Upper lobe of left lung (tissue), 6 donors: ENCODE data around the gene NHLRC3. TPM values are rescaled to one million over a fixed set of nuclear protein-coding genes. Genes with fewer than 3 reads are reported as not detected.
"Not testable (repeated sequence)": the region's sequence is repeated elsewhere in the genome, so short reads cannot be mapped to it uniquely, and the experiment has no call there.

Experiments
- ATAC-seq, 2 donors: fragments of 200-7000 bp; cut with Tn5 transposase; one replicate each; pipeline ENCODE4 v1.9.1; 2022; ENCODE audit warnings: mild to moderate bottlenecking in 2 of 2, moderate library complexity in 2 of 2; ENCODE audit not compliant: low FRiP score in 2 of 2
- DNase-seq, 2 donors: peaks; one replicate each; pipeline ENCODE4 v3.0.0-alpha.2; 2019 to 2020
- H3K27ac ChIP-seq, 4 donors: fragments of 200-600 bp; sonication (generic); one replicate each; pipeline ENCODE4 v1.5.1; 2016 to 2019
- H3K27me3 ChIP-seq, 4 donors: fragments of 200-600 bp; sonication (generic); one replicate each; pipeline ENCODE4 v1.5.1; 2017 to 2019
- H3K36me3 ChIP-seq, 4 donors: fragments of 200-600 bp; sonication (generic); one replicate each; pipeline ENCODE4 v1.5.1; 2016 to 2019
- H3K4me1 ChIP-seq, 4 donors: fragments of 200-600 bp; sonication (generic); one replicate each; pipeline ENCODE4 v1.5.1; 2018 to 2019
- H3K4me3 ChIP-seq, 4 donors: fragments of 200-600 bp; sonication (generic); one replicate each; pipeline ENCODE4 v1.5.1; 2017 to 2019; ENCODE audit warnings: mild to moderate bottlenecking in 2 of 4, moderate library complexity in 1 of 4
- H3K9me3 ChIP-seq, 4 donors: fragments of 200-600 bp; sonication (generic); one replicate each; pipeline ENCODE4 v1.5.1; 2018 to 2019
- EP300 ChIP-seq, 4 donors: sonication (generic); formaldehyde crosslinking; IDR thresholded peaks; one replicate each; pipeline ENCODE4 v1.5.1; 2017; ENCODE audit warnings: antibody characterized with exemption in 4 of 4, control low read depth in 2 of 4
- POLR2A ChIP-seq, 4 donors: fragments of 450-650 bp; IDR thresholded peaks; one replicate each; pipeline ENCODE4 v1.5.1; 2016 to 2017; ENCODE audit warnings: antibody characterized with exemption in 4 of 4, mild to moderate bottlenecking in 2 of 4
- POLR2AphosphoS5 ChIP-seq, 2 donors: sonication (generic); formaldehyde crosslinking; IDR thresholded peaks; one replicate each; pipeline ENCODE4 v1.5.1; 2017; ENCODE audit warnings: antibody characterized with exemption in 2 of 2
- WGBS, 2 donors: methylation state at CpG; one replicate each; pipeline ENCODE4 v1.1.5; 2017 to 2018; 5-methylcytosine and 5-hydroxymethylcytosine counted together
- total RNA-seq, 6 donors: library from RNA; depleted of rRNA in 4 of 6; stranded (reverse); fragments of >200 nt in 4 of 6; gene quantifications; one replicate each; pipeline versions ENCODE4 v1.1.0 to v1.2.1, GENCODE V29; 2016 to 2021
- TF ChIP-seq, protein P1 (sequence below), 6 experiments: fragments of 450-650 bp in 4 of 6; fragments of 200-600 bp in 2 of 6; sonication (generic) in 2 of 6; IDR thresholded peaks; one replicate each; pipeline ENCODE4 v1.5.1; 2016 to 2019; ENCODE audit warnings: antibody characterized with exemption in 6 of 6
- donor health status: DM: no; HTN: no; CAD: no; lungs with moderate emphysema.
- donor health status: DM: no; HTN: yes; CAD: no; lungs with severe emphysema.

The NHLRC3 gene
- total RNA-seq, 6 donors from 2014 or later = 19.5 to 35.6 (median 30.1) TPM

DNA sequence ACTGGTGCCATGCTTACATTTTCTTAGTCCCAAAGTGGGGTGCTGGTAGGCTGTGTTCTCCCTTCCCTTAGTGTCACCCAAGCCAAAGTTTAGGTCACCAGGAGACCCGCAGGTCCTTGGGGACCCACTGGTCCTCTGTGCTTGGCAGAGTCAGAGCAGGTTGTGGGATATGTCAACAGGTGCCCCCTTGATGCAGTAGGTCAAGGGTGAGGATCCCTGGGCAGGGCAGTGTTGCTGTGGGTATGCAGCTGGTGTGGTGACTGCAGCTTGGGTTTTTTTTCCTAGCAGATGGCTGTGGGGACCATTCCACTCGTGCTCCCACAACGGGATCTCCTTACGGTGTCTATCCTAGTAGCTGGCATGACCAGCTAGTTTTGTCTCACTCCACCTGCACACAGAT, 23.7 kb downstream of the NHLRC3 start:
- no peaks in the 10 kb centered on the region for H3K27me3 ChIP-seq
- ATAC-seq (no peak), DNase-seq (no peak)
- H3K9me3 ChIP-seq = no peaks in the 10 kb centered on the region
- no peaks in the 10 kb centered on the region for H3K36me3 ChIP-seq
- TF ChIP-seq POLR2A (IDR thresholded peaks at IDR 0.05) = no peak
- H3K27ac ChIP-seq = no peak overlapping the region
- 88 to 100% methylated on average over 3 to 4 of the region's 4 CpGs for WGBS, 2 donors
- H3K4me1 ChIP-seq = no peaks in the 10 kb centered on the region
- H3K4me3 ChIP-seq = no peak overlapping the region

DNA sequence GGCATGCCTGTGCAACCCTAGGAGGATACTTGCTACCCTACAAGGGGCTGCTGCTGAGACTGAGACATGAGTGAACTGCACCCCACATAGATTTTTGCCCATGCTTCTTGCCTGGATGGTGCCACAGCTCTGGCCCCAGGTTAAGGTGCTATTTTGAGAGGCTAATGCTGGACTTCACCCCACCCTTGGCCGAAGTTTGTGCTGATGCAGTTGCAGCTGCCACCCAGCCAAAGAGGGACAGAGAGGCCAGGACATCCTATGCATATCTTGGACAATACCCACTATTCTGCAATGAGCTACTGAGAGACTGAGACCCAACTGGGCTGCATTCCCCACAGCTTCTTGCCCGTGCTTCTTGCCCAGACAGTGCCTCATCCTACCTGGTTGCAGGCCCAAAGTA, 34.6 kb downstream of the NHLRC3 start:
- Histone ChIP-seq H3K27me3 (no peaks in the 10 kb centered on the region), H3K36me3 (no peaks in the 10 kb centered on the region), H3K4me1 (no peaks in the 10 kb centered on the region), H3K9me3 (no peaks in the 10 kb centered on the region), H3K27ac (no peak overlapping the region), H3K4me3 (no peak overlapping the region)
- TF ChIP-seq POLR2A (IDR thresholded peaks at IDR 0.05) = no peak
- TF ChIP-seq POLR2AphosphoS5 (IDR thresholded peaks at IDR 0.05) = no peak
- TF ChIP-seq, protein P1, sequence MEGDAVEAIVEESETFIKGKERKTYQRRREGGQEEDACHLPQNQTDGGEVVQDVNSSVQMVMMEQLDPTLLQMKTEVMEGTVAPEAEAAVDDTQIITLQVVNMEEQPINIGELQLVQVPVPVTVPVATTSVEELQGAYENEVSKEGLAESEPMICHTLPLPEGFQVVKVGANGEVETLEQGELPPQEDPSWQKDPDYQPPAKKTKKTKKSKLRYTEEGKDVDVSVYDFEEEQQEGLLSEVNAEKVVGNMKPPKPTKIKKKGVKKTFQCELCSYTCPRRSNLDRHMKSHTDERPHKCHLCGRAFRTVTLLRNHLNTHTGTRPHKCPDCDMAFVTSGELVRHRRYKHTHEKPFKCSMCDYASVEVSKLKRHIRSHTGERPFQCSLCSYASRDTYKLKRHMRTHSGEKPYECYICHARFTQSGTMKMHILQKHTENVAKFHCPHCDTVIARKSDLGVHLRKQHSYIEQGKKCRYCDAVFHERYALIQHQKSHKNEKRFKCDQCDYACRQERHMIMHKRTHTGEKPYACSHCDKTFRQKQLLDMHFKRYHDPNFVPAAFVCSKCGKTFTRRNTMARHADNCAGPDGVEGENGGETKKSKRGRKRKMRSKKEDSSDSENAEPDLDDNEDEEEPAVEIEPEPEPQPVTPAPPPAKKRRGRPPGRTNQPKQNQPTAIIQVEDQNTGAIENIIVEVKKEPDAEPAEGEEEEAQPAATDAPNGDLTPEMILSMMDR (IDR thresholded peaks at IDR 0.05) = no peak
- no peak for TF ChIP-seq EP300 (IDR thresholded peaks at IDR 0.05)
- WGBS, 2 donors = 57 to 74% methylated on average over 1 to 2 of the region's 2 CpGs
- no peak for DNase-seq
- no peak for ATAC-seq

DNA sequence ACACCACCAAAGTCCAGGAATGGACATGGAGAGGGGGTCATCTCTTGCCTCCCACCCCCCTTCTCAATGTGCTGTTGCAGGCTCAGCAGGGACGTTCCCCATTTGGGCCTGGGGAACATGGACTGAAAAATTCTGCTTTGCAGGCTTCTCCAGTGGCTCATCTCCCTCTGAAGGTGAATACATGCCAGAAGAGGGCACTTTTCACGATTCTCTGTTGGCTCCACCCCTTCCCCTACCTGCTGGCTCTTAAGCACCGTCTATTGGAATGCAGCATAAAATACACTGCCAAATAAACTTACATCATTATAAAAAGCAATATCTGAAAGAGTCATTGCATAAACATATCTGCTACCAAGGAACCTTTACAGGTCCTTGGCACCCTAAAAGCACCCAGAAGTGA, 35.7 kb downstream of the NHLRC3 start:
- Histone ChIP-seq H3K27me3 (no peaks in the 10 kb centered on the region), H3K36me3 (no peaks in the 10 kb centered on the region), H3K9me3 (no peaks in the 10 kb centered on the region), H3K4me3 (no peak overlapping the region), H3K4me1 (no peaks in the 10 kb centered on the region), H3K27ac (no peak overlapping the region)
- no peak for ATAC-seq
- no peak for DNase-seq
- WGBS, 2 donors = 56 to 64% methylated on average over 3 of the region's 3 CpGs
- TF ChIP-seq POLR2A (IDR thresholded peaks at IDR 0.05) (no peak), POLR2AphosphoS5 (IDR thresholded peaks at IDR 0.05) (no peak), EP300 (IDR thresholded peaks at IDR 0.05) (no peak)
- TF ChIP-seq, protein P1 (IDR thresholded peaks at IDR 0.05) = no peak

DNA sequence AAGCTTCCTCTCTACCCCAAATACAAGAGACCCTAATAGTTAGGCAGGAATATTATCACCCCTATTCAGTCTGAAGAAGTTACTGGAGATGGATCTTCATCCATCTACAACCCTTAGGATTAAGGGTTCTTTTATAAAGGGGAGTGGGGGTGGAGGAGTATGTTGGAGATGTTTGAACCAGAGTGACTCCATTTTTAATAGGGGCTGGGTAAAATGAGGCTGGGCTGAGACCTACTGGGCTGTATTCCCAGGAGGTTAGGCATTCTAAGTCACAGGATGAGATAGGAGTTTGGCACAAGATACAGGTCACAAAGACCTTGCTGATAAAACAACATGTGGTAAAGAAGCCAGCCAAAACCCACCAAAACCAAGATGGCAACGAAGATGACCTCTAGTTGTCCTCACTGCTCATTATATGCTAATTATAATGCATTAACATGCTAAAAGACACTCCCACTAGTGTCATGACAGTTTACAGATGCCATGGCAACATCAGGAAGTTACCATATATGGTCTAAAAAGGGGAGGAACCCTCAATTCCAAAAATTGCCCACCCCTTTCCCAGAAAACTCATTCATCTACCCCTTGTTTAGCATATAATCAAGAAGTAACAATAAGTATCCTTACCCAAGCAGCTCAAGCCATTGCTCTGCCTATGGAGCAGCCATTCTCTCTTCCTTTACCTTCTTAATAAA, 48.1 kb downstream of the NHLRC3 start:
- not testable (repeated sequence) for DNase-seq, H3K27ac ChIP-seq, H3K4me1 ChIP-seq, H3K36me3 ChIP-seq, ATAC-seq, H3K4me3 ChIP-seq, H3K27me3 ChIP-seq, H3K9me3 ChIP-seq
- 36 to 69% methylated on average over 1 of the region's 1 CpG for WGBS, 2 donors

DNA sequence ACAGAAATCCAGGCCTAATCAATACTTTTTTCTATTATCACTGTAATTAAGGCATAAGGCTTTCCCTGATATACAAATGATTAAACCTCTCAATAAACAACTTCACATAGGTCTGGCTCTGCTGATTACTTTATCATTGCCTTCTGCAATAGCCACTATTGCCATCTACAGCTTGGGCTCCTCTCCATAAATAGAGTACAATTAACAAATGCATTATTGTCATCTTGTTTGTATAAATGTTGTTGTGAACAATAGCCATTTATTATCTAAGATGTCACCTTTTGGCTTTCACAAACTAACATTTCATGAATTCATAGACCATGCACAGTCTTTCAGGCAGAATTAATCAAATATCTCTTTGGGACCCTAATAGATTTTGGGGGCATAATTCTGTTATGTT, 53.3 kb downstream of the NHLRC3 start:
- no peaks in the 10 kb centered on the region for H3K9me3 ChIP-seq
- ATAC-seq = no peak
- no peak overlapping the region for H3K27ac ChIP-seq

DNA sequence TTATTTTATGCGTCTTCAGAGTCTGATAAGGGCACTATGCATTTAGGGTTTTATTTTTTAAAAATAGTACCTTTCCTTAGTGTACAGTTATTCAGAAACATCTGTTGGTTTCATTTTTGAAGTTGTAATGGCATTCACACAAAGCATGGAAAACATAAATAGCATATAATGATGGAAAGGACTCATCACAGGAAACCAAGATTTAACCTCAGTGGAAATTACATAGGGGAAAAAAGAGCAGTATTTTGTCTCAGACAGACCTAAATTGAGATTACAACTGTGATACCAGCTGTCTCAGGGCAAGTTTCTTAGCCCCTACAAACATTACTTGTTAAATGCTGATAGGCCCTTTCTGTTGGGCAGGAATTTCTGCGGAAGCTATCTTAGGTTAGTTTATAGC, 57.2 kb downstream of the NHLRC3 start:
- Histone ChIP-seq H3K27ac (no peak overlapping the region), H3K36me3 (no peaks in the 10 kb centered on the region), H3K9me3 (no peaks in the 10 kb centered on the region), H3K27me3 (no peaks in the 10 kb centered on the region), H3K4me3 (no peak overlapping the region), H3K4me1 (no peaks in the 10 kb centered on the region)
- DNase-seq (no peak), ATAC-seq (no peak)
- TF ChIP-seq EP300 (IDR thresholded peaks at IDR 0.05) (no peak), POLR2A (IDR thresholded peaks at IDR 0.05) (no peak), POLR2AphosphoS5 (IDR thresholded peaks at IDR 0.05) (no peak)
- TF ChIP-seq, protein P1 (IDR thresholded peaks at IDR 0.05) = no peak
- WGBS, 2 donors = 83 to 90% methylated on average over 2 of the region's 2 CpGs

More for the DNA sequence above, 53.3 kb downstream of the NHLRC3 start:
- no peaks in the 10 kb centered on the region for H3K36me3 ChIP-seq
- H3K4me3 ChIP-seq = no peak overlapping the region
- TF ChIP-seq POLR2A (IDR thresholded peaks at IDR 0.05) (no peak), EP300 (IDR thresholded peaks at IDR 0.05) (no peak), POLR2AphosphoS5 (IDR thresholded peaks at IDR 0.05) (no peak)
- TF ChIP-seq, protein P1 (IDR thresholded peaks at IDR 0.05) = no peak
- no peak for DNase-seq
- no peaks in the 10 kb centered on the region for H3K4me1 ChIP-seq
- H3K27me3 ChIP-seq = no peaks in the 10 kb centered on the region
